CD4-positive, alpha-beta memory T cell (primary cell): ENCODE results near the gene SSBP2. TPM values are rescaled to one million over a fixed set of nuclear protein-coding genes. Genes with fewer than 3 reads are reported as not detected.
A peak's percentile ranks its signal among the peaks of the same experiment; 100 is the strongest.

Experiments
- CTCF ChIA-PET: fragments of 350-600 bp; sonication (Branson Sonifier 250); formaldehyde crosslinking; loops from one replicate; lab custom pipeline; 2021; ENCODE audit warnings: inconsistent platforms; ENCODE audit not compliant: partially characterized antibody; lab: Charles Lee
- POLR2A ChIA-PET: fragments of 350-600 bp; sonication (Branson Sonifier 250); formaldehyde crosslinking; loops from one replicate; lab custom pipeline; 2021; ENCODE audit not compliant: partially characterized antibody; lab: Charles Lee
- DNase-seq, 5 donors: peaks; one replicate each; pipeline versions ENCODE4 v3.0.0 to v3.0.0-alpha.2; 2020 to 2022; ENCODE audit warnings: mixed read lengths in 1 of 5
- H3K27ac ChIP-seq: one replicate; pipeline ENCODE4 v1.7.0; 2013; ENCODE audit warnings: low read depth, low read length
- H3K27me3 ChIP-seq: 2 replicates; pipeline ENCODE4 v1.7.0; 2013; ENCODE audit warnings: mild to moderate bottlenecking, low read length, moderate library complexity; ENCODE audit not compliant: insufficient read depth
- H3K36me3 ChIP-seq: 2 replicates; pipeline ENCODE4 v1.7.0; 2013; ENCODE audit warnings: mild to moderate bottlenecking, low read length, moderate library complexity; ENCODE audit not compliant: insufficient read depth
- H3K4me1 ChIP-seq: 2 replicates; pipeline ENCODE4 v1.7.0; 2013; ENCODE audit warnings: mild to moderate bottlenecking, low read length, moderate library complexity; ENCODE audit not compliant: insufficient read depth
- H3K4me3 ChIP-seq, 2 donors: one replicate each; pipeline ENCODE4 v1.7.0; 2013; ENCODE audit warnings: low read length in 2 of 2, mild to moderate bottlenecking in 1 of 2
- H3K9me3 ChIP-seq, 2 donors: one replicate each; pipeline ENCODE4 v1.7.0; 2013; ENCODE audit warnings: low read length in 2 of 2, control low read depth in 1 of 2; ENCODE audit not compliant: control insufficient read depth in 1 of 2
- H3K27ac Mint-ChIP-seq, 7 donors: one replicate each; pipeline ENCODE4 v1.8.0; 2020 to 2021; ENCODE audit warnings: mixed read lengths in 7 of 7, mild to moderate bottlenecking in 6 of 7, inconsistent platforms in 3 of 7, moderate library complexity in 3 of 7
- H3K27me3 Mint-ChIP-seq, 2 donors: one replicate each; pipeline ENCODE4 v1.8.0; 2020 to 2021; ENCODE audit warnings: mixed read lengths in 2 of 2
- H3K36me3 Mint-ChIP-seq, 2 donors: one replicate each; pipeline ENCODE4 v1.8.0; 2020 to 2021; ENCODE audit warnings: mixed read lengths in 2 of 2, inconsistent platforms in 1 of 2, mild to moderate bottlenecking in 1 of 2
- H3K4me1 Mint-ChIP-seq, 4 donors: one replicate each; pipeline ENCODE4 v1.8.0; 2020 to 2021; ENCODE audit warnings: mixed read lengths in 4 of 4, mild to moderate bottlenecking in 1 of 4
- H3K4me3 Mint-ChIP-seq, 8 donors: one replicate each; pipeline ENCODE4 v1.8.0; 2020 to 2021; ENCODE audit warnings: mixed read lengths in 8 of 8, mild to moderate bottlenecking in 7 of 8, moderate library complexity in 6 of 8, inconsistent platforms in 3 of 8
- H3K9me3 Mint-ChIP-seq, 8 donors: one replicate each; pipeline ENCODE4 v1.8.0; 2020 to 2021; ENCODE audit warnings: mixed read lengths in 8 of 8, mild to moderate bottlenecking in 5 of 8, inconsistent platforms in 3 of 8, moderate library complexity in 1 of 8
- intact Hi-C: fragments of 100-400 bp; cut with micrococcal nuclease; formaldehyde crosslinking; loops from one replicate; pipeline ENCODE4 v1.15.1; 2023
- polyA plus RNA-seq, 2 donors: library from polyadenylated mRNA; unstranded; fragments of 300-500 nt; fragmentation: Illumina TruSeq; gene quantifications; one replicate each; pipeline ENCODE4 v1.2.3, GENCODE V29; 2021
- total RNA-seq, 2 experiments: library from RNA; stranded (reverse); gene quantifications; one replicate each; pipeline ENCODE4 v1.2.3, GENCODE V29; 2021

SSBP2 gene
- total and polyA plus RNA-seq, 4 experiments from 2014 or later, result 46.4 to 91.7 (median 58.9) TPM

GRCh38 chr5:81554647-81555046, 196.2 kb downstream of the SSBP2 start:
- DNase-seq, result no peak
- ChIA-PET POLR2A (no interaction called here), CTCF (no interaction called here)
- Histone ChIP-seq H3K9me3 (no peaks in the 10 kb centered on the region), H3K36me3 (no peaks in the 10 kb centered on the region), H3K27ac (no peak overlapping the region), H3K4me3 (no peak overlapping the region), H3K27me3 (no peaks in the 10 kb centered on the region), H3K4me1 (peaks cover 5% of the 10 kb centered on the region)
- Mint-ChIP-seq H3K27me3 (no peaks in the 10 kb centered on the region), H3K36me3 (peaks cover 0 to 11% of the 10 kb centered on the region in 2 donors), H3K27ac (peak overlapping the region in 1 of 7 donors; percentile 18), H3K4me3 (no peak overlapping the region), H3K4me1 (peaks cover 13 to 22% (median 13%) of the 10 kb centered on the region in 4 donors), H3K9me3 (no peaks in the 10 kb centered on the region)
- intact Hi-C loops, result no loop called here

- intact Hi-C loops, result no loop called here
- CTCF ChIA-PET, result no interaction called here
- POLR2A ChIA-PET, result no interaction called here
- H3K9me3 Mint-ChIP-seq, result no peaks in the 10 kb centered on the region
- Histone ChIP-seq H3K27me3 (no peaks in the 10 kb centered on the region), H3K4me3 (no peak overlapping the region), H3K36me3 (no peaks in the 10 kb centered on the region), H3K4me1 (peaks cover 5% of the 10 kb centered on the region), H3K27ac (no peak overlapping the region), H3K9me3 (no peaks in the 10 kb centered on the region)
- peaks cover 13 to 21% (median 13%) of the 10 kb centered on the region in 4 donors for H3K4me1 Mint-ChIP-seq
- H3K36me3 Mint-ChIP-seq, result peaks cover 0 to 14% of the 10 kb centered on the region in 2 donors
- H3K27ac Mint-ChIP-seq, result peak overlapping the region in 5 of 7 donors; percentile 64 to 84 (median 77)
- no peaks in the 10 kb centered on the region for H3K27me3 Mint-ChIP-seq
- H3K4me3 Mint-ChIP-seq, result peak overlapping the region in 4 of 8 donors; percentile 23 to 70 (median 27)
- no peak for DNase-seq
These were observed 197.2 kb downstream of the SSBP2 start for GRCh38 chr5:81553567-81554212.

DNA sequence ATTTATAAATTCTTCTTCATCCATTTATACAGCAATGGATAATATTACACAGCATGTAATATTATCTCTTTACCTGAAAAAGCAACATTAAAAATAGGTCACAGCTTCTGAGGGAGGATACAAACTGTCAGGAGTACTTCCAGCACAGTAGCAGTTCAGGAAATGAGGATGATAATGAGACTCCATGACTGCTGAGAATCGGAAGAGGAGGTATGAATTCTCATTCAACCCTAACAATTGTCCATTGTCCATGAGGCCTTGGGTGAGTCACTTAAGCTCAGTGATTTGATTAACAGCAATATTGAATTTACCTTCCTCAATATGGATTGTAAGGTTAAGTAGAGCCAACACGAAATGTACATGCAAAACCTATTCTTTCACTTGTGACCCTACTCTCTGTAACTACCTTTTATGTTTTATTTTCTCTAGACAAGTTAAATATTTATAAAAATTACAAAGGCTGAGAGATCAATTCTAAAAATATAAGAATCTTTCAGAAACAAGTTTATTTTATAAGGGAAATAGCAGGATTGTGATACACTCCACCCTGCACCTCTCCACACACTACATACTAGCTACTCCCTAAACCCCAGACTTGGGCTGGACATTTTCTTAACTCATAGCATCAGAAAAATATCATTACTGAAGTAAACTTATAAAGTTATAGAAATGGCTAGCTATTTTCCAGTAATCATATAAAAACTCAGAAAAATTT, 197.9 kb downstream of the SSBP2 start:
- Histone ChIP-seq H3K36me3 (no peaks in the 10 kb centered on the region), H3K27me3 (no peaks in the 10 kb centered on the region), H3K9me3 (no peaks in the 10 kb centered on the region), H3K27ac (no peak overlapping the region), H3K4me1 (peaks cover 5% of the 10 kb centered on the region), H3K4me3 (no peak overlapping the region)
- ChIA-PET POLR2A (no interaction called here), CTCF (no interaction called here)
- Mint-ChIP-seq H3K27ac (peak overlapping the region in 1 of 7 donors; percentile 57), H3K9me3 (no peaks in the 10 kb centered on the region), H3K4me3 (no peak overlapping the region), H3K27me3 (no peaks in the 10 kb centered on the region), H3K36me3 (peaks cover 0 to 11% of the 10 kb centered on the region in 2 donors), H3K4me1 (peaks cover 8 to 14% (median 9%) of the 10 kb centered on the region in 4 donors)
- intact Hi-C loops, result no loop called here
- no peak for DNase-seq

DNA sequence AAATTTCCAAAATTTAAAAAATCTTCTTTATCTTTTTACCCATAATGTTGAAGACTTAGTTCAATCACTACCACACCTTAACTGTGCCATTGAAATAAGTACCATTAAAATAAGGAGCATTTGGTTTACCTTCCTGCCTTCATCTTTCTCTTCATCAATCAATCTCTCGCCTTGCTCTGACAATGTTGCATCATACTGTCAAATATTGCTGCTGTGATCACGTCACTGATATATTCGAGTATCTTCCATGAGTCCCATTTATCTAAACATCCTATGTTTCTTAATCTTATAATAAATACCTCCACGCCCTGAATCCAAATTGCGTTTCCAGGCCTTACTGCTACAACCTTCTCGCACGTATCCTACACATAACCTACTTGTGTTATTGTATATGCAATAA, 201.8 kb downstream of the SSBP2 start:
- ChIA-PET CTCF (interaction anchor here (1.9 kb wide), 1 partner anchor 11 kb away, joined by 4 read pairs; no protein-coding TSS in a partner anchor), POLR2A (no interaction called here)
- H3K27me3 Mint-ChIP-seq, result no peaks in the 10 kb centered on the region
- no peak overlapping the region for H3K4me3 Mint-ChIP-seq
- intact Hi-C loops, result no loop called here
- H3K36me3 Mint-ChIP-seq, result peaks cover 2 to 13% of the 10 kb centered on the region in 2 donors
- no peak overlapping the region for H3K27ac Mint-ChIP-seq
- DNase-seq, result no peak
- Histone ChIP-seq H3K4me1 (no peaks in the 10 kb centered on the region), H3K9me3 (no peaks in the 10 kb centered on the region), H3K36me3 (no peaks in the 10 kb centered on the region), H3K4me3 (no peak overlapping the region), H3K27me3 (no peaks in the 10 kb centered on the region), H3K27ac (no peak overlapping the region)
- no peaks in the 10 kb centered on the region for H3K9me3 Mint-ChIP-seq
- H3K4me1 Mint-ChIP-seq, result peaks cover 5 to 7% (median 5%) of the 10 kb centered on the region in 4 donors

GRCh38 chr5:81547001-81547400, 203.9 kb downstream of the SSBP2 start:
- peaks cover 3 to 21% of the 10 kb centered on the region in 2 donors for H3K36me3 Mint-ChIP-seq
- ChIA-PET POLR2A (no interaction called here), CTCF (no interaction called here)
- Histone ChIP-seq H3K4me1 (no peaks in the 10 kb centered on the region), H3K9me3 (no peaks in the 10 kb centered on the region), H3K4me3 (no peak overlapping the region), H3K36me3 (no peaks in the 10 kb centered on the region), H3K27me3 (no peaks in the 10 kb centered on the region), H3K27ac (no peak overlapping the region)
- no peak for DNase-seq
- peaks cover 0 to 3% (median 0%) of the 10 kb centered on the region in 8 donors for H3K9me3 Mint-ChIP-seq
- no peak overlapping the region for H3K4me3 Mint-ChIP-seq
- H3K4me1 Mint-ChIP-seq, result peaks cover 0 to 6% (median 1%) of the 10 kb centered on the region in 4 donors
- intact Hi-C loops, result no loop called here
- no peaks in the 10 kb centered on the region for H3K27me3 Mint-ChIP-seq
- no peak overlapping the region for H3K27ac Mint-ChIP-seq

GRCh38 chr5:81545911-81546310, 205.0 kb downstream of the SSBP2 start:
- Histone ChIP-seq H3K27ac (no peak overlapping the region), H3K4me1 (no peaks in the 10 kb centered on the region), H3K9me3 (no peaks in the 10 kb centered on the region), H3K4me3 (no peak overlapping the region), H3K27me3 (no peaks in the 10 kb centered on the region), H3K36me3 (no peaks in the 10 kb centered on the region)
- H3K4me1 Mint-ChIP-seq, result peaks cover 5 to 11% (median 6%) of the 10 kb centered on the region in 4 donors
- intact Hi-C loops, result no loop called here
- peaks cover 0 to 3% (median 0%) of the 10 kb centered on the region in 8 donors for H3K9me3 Mint-ChIP-seq
- peaks cover 3 to 25% of the 10 kb centered on the region in 2 donors for H3K36me3 Mint-ChIP-seq
- no peak overlapping the region for H3K4me3 Mint-ChIP-seq
- no peak for DNase-seq
- no peaks in the 10 kb centered on the region for H3K27me3 Mint-ChIP-seq
- POLR2A ChIA-PET, result no interaction called here
- no peak overlapping the region for H3K27ac Mint-ChIP-seq
- CTCF ChIA-PET, result no interaction called here

DNA sequence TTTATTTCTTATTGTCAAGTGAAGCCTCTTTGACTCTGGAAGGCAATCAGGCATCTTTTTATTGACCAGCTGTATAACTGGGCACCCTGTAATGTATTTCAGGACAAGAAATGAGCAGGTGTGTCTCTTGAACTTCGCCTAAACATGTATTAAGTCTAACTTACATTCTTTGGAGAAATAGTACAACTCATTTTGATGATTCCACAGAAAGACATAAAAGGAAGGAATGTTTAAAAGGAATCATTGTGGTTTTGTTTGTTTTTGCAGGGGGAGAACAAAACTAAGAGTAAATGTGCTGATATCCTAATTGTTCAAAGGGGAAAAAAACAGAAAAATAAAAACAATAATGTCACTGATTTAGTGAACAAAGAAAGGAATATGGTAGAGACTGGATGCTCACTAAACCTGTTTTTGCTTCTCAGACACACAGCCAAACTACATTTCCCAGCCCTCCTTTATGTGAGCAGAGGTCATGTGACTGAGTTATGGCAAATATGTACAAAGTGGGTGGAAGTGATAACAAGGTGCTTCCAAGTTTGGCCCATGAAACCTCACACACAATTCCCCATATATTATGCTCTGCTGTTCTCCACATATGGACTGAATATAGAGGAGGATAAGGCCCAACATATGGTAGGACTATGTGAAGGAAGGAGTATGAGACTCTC, 206.4 kb downstream of the SSBP2 start:
- Histone ChIP-seq H3K36me3 (no peaks in the 10 kb centered on the region), H3K9me3 (no peaks in the 10 kb centered on the region), H3K27me3 (no peaks in the 10 kb centered on the region), H3K4me1 (peaks cover 4% of the 10 kb centered on the region), H3K27ac (no peak overlapping the region), H3K4me3 (no peak overlapping the region)
- Mint-ChIP-seq H3K36me3 (peaks cover 3 to 30% of the 10 kb centered on the region in 2 donors), H3K4me3 (no peak overlapping the region), H3K9me3 (peaks cover 0 to 10% (median 0%) of the 10 kb centered on the region in 8 donors), H3K27me3 (no peaks in the 10 kb centered on the region), H3K27ac (peak overlapping the region in 1 of 7 donors; percentile 6), H3K4me1 (peaks cover 13 to 23% (median 16%) of the 10 kb centered on the region in 4 donors)
- ChIA-PET CTCF (no interaction called here), POLR2A (no interaction called here)
- intact Hi-C loops, result no loop called here
- no peak for DNase-seq
